HCT116 (cell line): Measurements from ENCODE around the gene TMEM141. TPM values are rescaled to one million over a fixed set of nuclear protein-coding genes. Genes with fewer than 3 reads are reported as not detected.
A peak's percentile ranks its signal among the peaks of the same experiment; 100 is the strongest.

Source experiments
- ATAC-seq: fragments of 200-7000 bp; cut with Tn5 transposase; 2 replicates; pipeline ENCODE4 v1.9.1; 2020; ENCODE audit warnings: mild to moderate bottlenecking, moderate library complexity
- BruUV-seq: library from RNA; stranded (reverse); fragments of 400-500 nt; replicated peaks from 2 replicates; lab custom pipeline; 2021; lab: Mats Ljungman, UMichigan
- CTCF ChIA-PET: fragments of 300-600 bp; sonication (Branson Sonifier 250); formaldehyde crosslinking; loops from one replicate; lab custom pipeline; 2021; ENCODE audit warnings: antibody characterized with exemption; lab: Charles Lee
- POLR2A ChIA-PET: fragments of 300-600, 350-600 bp; sonication (Branson Sonifier 250); formaldehyde crosslinking; loops from one replicate; lab custom pipeline; 2021; ENCODE audit warnings: antibody characterized with exemption; lab: Charles Lee
- RAD21 ChIA-PET, 2 experiments: fragments of 300-600 bp; sonication (Branson Sonifier 250); formaldehyde crosslinking; loops; one replicate each; lab custom pipeline; 2023; ENCODE audit warnings: low total read pairs in 2 of 2; ENCODE audit not compliant: uncharacterized antibody in 2 of 2, unreplicated experiment in 2 of 2, low non-redundant PET in 1 of 2; lab: Charles Lee
- DNase-seq: peaks from one replicate; pipeline ENCODE4 v3.0.0-alpha.2; 2010; ENCODE audit warnings: low read depth, low spot score
- H2AFZ ChIP-seq: fragments of 200-600 bp; shearing (Covaris generic), sonication (generic); 2 replicates; pipeline ENCODE4 v1.6.1; 2017; ENCODE audit warnings: low read depth, mixed run types, mixed read lengths, antibody characterized with exemption, low read length; ENCODE audit not compliant: poor library complexity, severe bottlenecking
- H3K27ac ChIP-seq: 2 replicates; pipeline ENCODE4 v1.5.1; 2012; ENCODE audit warnings: low read depth, low read length
- H3K27me3 ChIP-seq: fragments of 200-600 bp; sonication (generic); 2 replicates; pipeline ENCODE4 v1.6.1; 2016; ENCODE audit warnings: mixed run types, low read length, mixed read lengths; ENCODE audit not compliant: insufficient read depth
- H3K36me3 ChIP-seq, 2 experiments: fragments of 200-500 bp in 1 of 2; fragments of 200-600 bp in 1 of 2; sonication (Bioruptor generic) in 1 of 2; sonication (generic) in 1 of 2; 2 replicates each; pipeline versions ENCODE4 v1.5.1 to v1.6.1; 2014 to 2016; ENCODE audit warnings: low read length in 2 of 2, inconsistent platforms in 1 of 2, mixed read lengths in 1 of 2, mixed run types in 1 of 2; ENCODE audit not compliant: insufficient read depth in 2 of 2, control insufficient read depth in 1 of 2
- H3K4me1 ChIP-seq, 2 experiments: fragments of 200-600 bp in 1 of 2; sonication (generic) in 1 of 2; 2 replicates each; pipeline versions ENCODE4 v1.5.1 to v1.6.1; 2012 to 2017; ENCODE audit warnings: low read length in 2 of 2, inconsistent platforms in 1 of 2, mild to moderate bottlenecking in 1 of 2, mixed read lengths in 1 of 2, mixed run types in 1 of 2, moderate library complexity in 1 of 2; ENCODE audit not compliant: insufficient read depth in 2 of 2, control insufficient read depth in 1 of 2
- H3K4me2 ChIP-seq: fragments of 200-600 bp; sonication (generic); 2 replicates; pipeline ENCODE4 v1.6.1; 2017; ENCODE audit warnings: mixed run types, low read length, mixed read lengths
- H3K4me3 ChIP-seq, 2 experiments: fragments of 200-600 bp in 1 of 2; sonication (generic) in 1 of 2; replicated peaks in 1 of 2; 2 replicates each; pipeline ENCODE4 v1.5.1; 2011 to 2016; ENCODE audit warnings: low read length in 2 of 2, control low read depth in 1 of 2, low read depth in 1 of 2, mild to moderate bottlenecking in 1 of 2, mixed read lengths in 1 of 2, mixed run types in 1 of 2
- H3K79me2 ChIP-seq: fragments of 200-600 bp; sonication (generic); 2 replicates; pipeline ENCODE4 v1.6.1; 2017; ENCODE audit warnings: mild to moderate bottlenecking, mixed run types, low read length, moderate library complexity, mixed read lengths; ENCODE audit not compliant: insufficient read depth
- H3K9ac ChIP-seq: fragments of 200-600 bp; sonication (generic); 2 replicates; pipeline ENCODE4 v1.6.1; 2016; ENCODE audit warnings: low read length, mixed read lengths
- H3K9me2 ChIP-seq: fragments of 200-600 bp; sonication (generic), shearing (Covaris generic); 2 replicates; pipeline ENCODE4 v1.6.1; 2017; ENCODE audit warnings: mixed run types, mild to moderate bottlenecking, moderate library complexity; ENCODE audit not compliant: insufficient read depth
- H3K9me3 ChIP-seq, 2 experiments: fragments of 200-500 bp in 1 of 2; fragments of 200-600 bp in 1 of 2; sonication (Bioruptor generic) in 1 of 2; sonication (generic) in 1 of 2; 2 replicates each; pipeline ENCODE4 v1.6.1; 2014 to 2017; ENCODE audit warnings: low read length in 2 of 2, mixed read lengths in 2 of 2, inconsistent platforms in 1 of 2, low read depth in 1 of 2, mild to moderate bottlenecking in 1 of 2, mixed run types in 1 of 2, moderate library complexity in 1 of 2; ENCODE audit not compliant: control insufficient read depth in 1 of 2, insufficient read depth in 1 of 2
- H4K20me1 ChIP-seq: fragments of 200-600 bp; sonication (generic), shearing (Covaris generic); 2 replicates; pipeline ENCODE4 v1.6.1; 2017; ENCODE audit warnings: mixed run types, mild to moderate bottlenecking, moderate library complexity; ENCODE audit not compliant: insufficient read depth
- CBX3 ChIP-seq: IDR thresholded peaks from 2 replicates; pipeline ENCODE4 v1.6.1; 2012; ENCODE audit warnings: low read depth
- EGR1 ChIP-seq: IDR thresholded peaks from 2 replicates; pipeline ENCODE4 v1.6.1; 2012; ENCODE audit warnings: low read depth
- ELF1 ChIP-seq: IDR thresholded peaks from 2 replicates; pipeline ENCODE4 v1.6.1; 2012; ENCODE audit warnings: low read depth, borderline replicate concordance
- EZH2phosphoT487 ChIP-seq: fragments of 200-600 bp; IDR thresholded peaks from 2 replicates; pipeline ENCODE4 v1.6.1; 2018; ENCODE audit warnings: antibody characterized with exemption, borderline replicate concordance
- POLR2A ChIP-seq: IDR thresholded peaks from 2 replicates; pipeline ENCODE4 v1.7.0; 2011; ENCODE audit warnings: borderline replicate concordance; ENCODE audit not compliant: insufficient read depth, insufficient read length; ENCODE audit errors: extremely low read depth
- POLR2AphosphoS5 ChIP-seq: IDR thresholded peaks from 2 replicates; pipeline ENCODE4 v1.6.1; 2011; ENCODE audit warnings: mild to moderate bottlenecking, low read depth, low read length, moderate library complexity
- SIN3A ChIP-seq: IDR thresholded peaks from 2 replicates; pipeline ENCODE4 v1.6.1; 2012; ENCODE audit warnings: low read depth
- SP1 ChIP-seq: IDR thresholded peaks from 2 replicates; pipeline ENCODE4 v1.6.1; 2012; ENCODE audit warnings: low read depth
- SRF ChIP-seq: IDR thresholded peaks from 2 replicates; pipeline ENCODE4 v1.6.1; 2012; ENCODE audit warnings: low read depth
- TCF7L2 ChIP-seq: IDR thresholded peaks from 2 replicates; pipeline ENCODE4 v1.7.0; 2011; ENCODE audit warnings: borderline replicate concordance, inconsistent platforms; ENCODE audit not compliant: insufficient read depth, insufficient read length; ENCODE audit errors: extremely low read depth
- ZNF274 ChIP-seq: fragments of 200-500 bp; sonication (Bioruptor generic); IDR thresholded peaks from 2 replicates; pipeline ENCODE4 v1.6.1; 2014; ENCODE audit warnings: mild to moderate bottlenecking, low read depth, low read length, inconsistent platforms
- intact Hi-C: fragments of 100-400 bp; cut with micrococcal nuclease; formaldehyde crosslinking; loops from 2 replicates; pipeline ENCODE4 v1.10.0; 2022
- total RNA-seq: library from RNA; stranded (reverse); gene quantifications from one replicate; pipeline ENCODE4 v1.2.1, GENCODE V29; 2021; ENCODE audit not compliant: unreplicated experiment
- TF ChIP-seq, protein P1 (sequence below): IDR thresholded peaks from 2 replicates; pipeline ENCODE4 v1.6.1; 2012; ENCODE audit warnings: low read depth
- TF ChIP-seq, protein P2 (sequence below): IDR thresholded peaks from 2 replicates; pipeline ENCODE4 v1.6.1; 2012
- TF ChIP-seq, protein P3 (sequence below): IDR thresholded peaks from 2 replicates; pipeline ENCODE4 v1.6.1; 2011; ENCODE audit warnings: mild to moderate bottlenecking, low read length, moderate library complexity; ENCODE audit not compliant: insufficient replicate concordance; ENCODE audit errors: extremely low read depth
- TF ChIP-seq, protein P4 (sequence below): IDR thresholded peaks from 2 replicates; pipeline ENCODE4 v1.6.1; 2012

TMEM141 gene
- total RNA-seq, 1 experiment from 2014 or later = 73.6 TPM

DNA sequence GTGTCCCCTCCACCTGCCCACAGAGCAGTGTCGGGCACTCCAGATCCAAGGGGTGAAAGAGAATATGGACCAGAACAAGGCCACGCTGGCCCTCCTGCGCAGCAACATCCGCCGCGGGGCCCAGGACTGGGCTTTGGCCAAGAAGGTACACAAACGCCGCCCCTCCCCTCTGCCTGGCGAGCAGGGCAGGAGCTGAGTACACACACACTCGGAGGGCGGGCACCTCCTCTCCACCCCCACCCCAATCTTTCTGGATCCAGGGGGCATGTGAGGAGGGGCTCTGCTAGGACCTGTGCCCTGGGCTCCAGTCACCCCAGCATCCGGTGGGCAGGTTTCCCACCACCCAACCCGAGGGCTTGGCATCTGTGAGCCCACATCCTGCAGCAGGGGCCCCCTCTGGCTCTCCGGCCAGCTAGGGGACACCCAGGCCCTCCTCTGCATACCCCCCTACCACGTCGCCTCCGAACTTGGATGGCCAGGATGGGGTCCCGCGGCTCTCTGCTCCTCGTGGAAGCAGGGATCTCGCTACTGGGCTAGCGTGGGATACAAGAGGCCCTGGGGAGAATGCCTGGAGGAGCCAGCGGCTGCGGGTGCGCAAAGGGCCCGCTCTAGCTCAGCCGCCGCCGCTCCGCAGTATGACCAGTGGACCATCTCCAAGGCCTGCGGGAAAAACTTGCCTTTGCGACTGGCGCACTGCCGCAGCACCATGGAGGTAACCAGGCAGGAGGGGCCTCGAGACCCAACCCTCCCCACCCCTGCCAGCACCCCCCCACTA lies 8.1 kb downstream of the TMEM141 start:
- H3K4me3 ChIP-seq = peak overlapping the region; percentile 30 to 60
- no peaks in the 10 kb centered on the region for H3K79me2 ChIP-seq
- ATAC-seq = no peak
- H3K9ac ChIP-seq = peak overlapping the region; percentile 30; the same call in 1 of the 2 replicates
- H3K36me3 ChIP-seq = no peaks in the 10 kb centered on the region
- intact Hi-C loops = no loop called here
- ChIA-PET RAD21 (interaction anchor here in 1 of 2 experiments (0.6 kb wide), 1 partner anchor 13 kb away, joined by 3 read pairs; no protein-coding TSS in a partner anchor), POLR2A (interaction anchor here (0.7 to 2.0 kb wide), 2 partner anchors 9 to 693 kb away, joined by 3 to 5 read pairs; partner anchors contain the start of gene TMEM141), CTCF (interaction anchor here (1.0 to 2.1 kb wide), 5 partner anchors 9 to 236 kb away, joined by 3 to 13 read pairs (median 3); partner anchors contain the start of genes AJM1 and TMEM141)
- no peaks in the 10 kb centered on the region for H3K27me3 ChIP-seq
- TF ChIP-seq TCF7L2 (no peak), SP1 (no peak), CBX3 (no peak), ELF1 (no peak), ZNF274 (no peak), SIN3A (no peak), POLR2A (no peak), EGR1 (no peak), SRF (no peak), EZH2phosphoT487 (no peak), POLR2AphosphoS5 (no peak)
- TF ChIP-seq, protein P1, sequence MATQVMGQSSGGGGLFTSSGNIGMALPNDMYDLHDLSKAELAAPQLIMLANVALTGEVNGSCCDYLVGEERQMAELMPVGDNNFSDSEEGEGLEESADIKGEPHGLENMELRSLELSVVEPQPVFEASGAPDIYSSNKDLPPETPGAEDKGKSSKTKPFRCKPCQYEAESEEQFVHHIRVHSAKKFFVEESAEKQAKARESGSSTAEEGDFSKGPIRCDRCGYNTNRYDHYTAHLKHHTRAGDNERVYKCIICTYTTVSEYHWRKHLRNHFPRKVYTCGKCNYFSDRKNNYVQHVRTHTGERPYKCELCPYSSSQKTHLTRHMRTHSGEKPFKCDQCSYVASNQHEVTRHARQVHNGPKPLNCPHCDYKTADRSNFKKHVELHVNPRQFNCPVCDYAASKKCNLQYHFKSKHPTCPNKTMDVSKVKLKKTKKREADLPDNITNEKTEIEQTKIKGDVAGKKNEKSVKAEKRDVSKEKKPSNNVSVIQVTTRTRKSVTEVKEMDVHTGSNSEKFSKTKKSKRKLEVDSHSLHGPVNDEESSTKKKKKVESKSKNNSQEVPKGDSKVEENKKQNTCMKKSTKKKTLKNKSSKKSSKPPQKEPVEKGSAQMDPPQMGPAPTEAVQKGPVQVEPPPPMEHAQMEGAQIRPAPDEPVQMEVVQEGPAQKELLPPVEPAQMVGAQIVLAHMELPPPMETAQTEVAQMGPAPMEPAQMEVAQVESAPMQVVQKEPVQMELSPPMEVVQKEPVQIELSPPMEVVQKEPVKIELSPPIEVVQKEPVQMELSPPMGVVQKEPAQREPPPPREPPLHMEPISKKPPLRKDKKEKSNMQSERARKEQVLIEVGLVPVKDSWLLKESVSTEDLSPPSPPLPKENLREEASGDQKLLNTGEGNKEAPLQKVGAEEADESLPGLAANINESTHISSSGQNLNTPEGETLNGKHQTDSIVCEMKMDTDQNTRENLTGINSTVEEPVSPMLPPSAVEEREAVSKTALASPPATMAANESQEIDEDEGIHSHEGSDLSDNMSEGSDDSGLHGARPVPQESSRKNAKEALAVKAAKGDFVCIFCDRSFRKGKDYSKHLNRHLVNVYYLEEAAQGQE = no peak
- TF ChIP-seq, protein P2, sequence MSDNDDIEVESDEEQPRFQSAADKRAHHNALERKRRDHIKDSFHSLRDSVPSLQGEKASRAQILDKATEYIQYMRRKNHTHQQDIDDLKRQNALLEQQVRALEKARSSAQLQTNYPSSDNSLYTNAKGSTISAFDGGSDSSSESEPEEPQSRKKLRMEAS = no peak
- TF ChIP-seq, protein P3, sequence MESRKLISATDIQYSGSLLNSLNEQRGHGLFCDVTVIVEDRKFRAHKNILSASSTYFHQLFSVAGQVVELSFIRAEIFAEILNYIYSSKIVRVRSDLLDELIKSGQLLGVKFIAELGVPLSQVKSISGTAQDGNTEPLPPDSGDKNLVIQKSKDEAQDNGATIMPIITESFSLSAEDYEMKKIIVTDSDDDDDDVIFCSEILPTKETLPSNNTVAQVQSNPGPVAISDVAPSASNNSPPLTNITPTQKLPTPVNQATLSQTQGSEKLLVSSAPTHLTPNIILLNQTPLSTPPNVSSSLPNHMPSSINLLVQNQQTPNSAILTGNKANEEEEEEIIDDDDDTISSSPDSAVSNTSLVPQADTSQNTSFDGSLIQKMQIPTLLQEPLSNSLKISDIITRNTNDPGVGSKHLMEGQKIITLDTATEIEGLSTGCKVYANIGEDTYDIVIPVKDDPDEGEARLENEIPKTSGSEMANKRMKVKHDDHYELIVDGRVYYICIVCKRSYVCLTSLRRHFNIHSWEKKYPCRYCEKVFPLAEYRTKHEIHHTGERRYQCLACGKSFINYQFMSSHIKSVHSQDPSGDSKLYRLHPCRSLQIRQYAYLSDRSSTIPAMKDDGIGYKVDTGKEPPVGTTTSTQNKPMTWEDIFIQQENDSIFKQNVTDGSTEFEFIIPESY = no peak
- TF ChIP-seq, protein P4, sequence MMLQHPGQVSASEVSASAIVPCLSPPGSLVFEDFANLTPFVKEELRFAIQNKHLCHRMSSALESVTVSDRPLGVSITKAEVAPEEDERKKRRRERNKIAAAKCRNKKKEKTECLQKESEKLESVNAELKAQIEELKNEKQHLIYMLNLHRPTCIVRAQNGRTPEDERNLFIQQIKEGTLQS = no peak
- DNase-seq = no peak
- no peak overlapping the region for H2AFZ ChIP-seq
- no peaks in the 10 kb centered on the region for H3K9me3 ChIP-seq
- no TSS peak for BruUV-seq
- peaks cover 20 to 27% of the 10 kb centered on the region in 2 experiments for H3K4me1 ChIP-seq
- no peaks in the 10 kb centered on the region for H3K9me2 ChIP-seq
- peak overlapping the region; percentile 39; the same call in 1 of the 2 replicates for H3K27ac ChIP-seq
- H4K20me1 ChIP-seq = no peaks in the 10 kb centered on the region
- H3K4me2 ChIP-seq = peak overlapping the region; percentile 97
